CD4-positive, alpha-beta T cell (primary cell): Measurements from ENCODE around the gene STK32B. TPM values are rescaled to one million over a fixed set of nuclear protein-coding genes. Genes with fewer than 3 reads are reported as not detected.

Experiments
- ATAC-seq: fragments of 200-7000 bp; cut with Tn5 transposase; one replicate; pipeline ENCODE4 v1.10.0; 2022; ENCODE audit warnings: mild to moderate bottlenecking; ENCODE audit not compliant: poor library complexity
- CTCF ChIA-PET: fragments of 350-600 bp; sonication (Branson Sonifier 250); formaldehyde crosslinking; loops from one replicate; lab custom pipeline; 2021; ENCODE audit warnings: antibody characterized with exemption, inconsistent platforms; lab: Charles Lee
- POLR2A ChIA-PET: fragments of 350-600 bp; sonication (Branson Sonifier 250); formaldehyde crosslinking; loops from one replicate; lab custom pipeline; 2021; ENCODE audit warnings: antibody characterized with exemption, inconsistent platforms; lab: Charles Lee
- DNase-seq, 14 experiments: peaks; one replicate each; pipeline ENCODE4 v3.0.0-alpha.2; 2013 to 2020; ENCODE audit warnings: mixed read lengths in 2 of 14
- H3K27ac ChIP-seq, 2 donors: one replicate each; pipeline versions ENCODE4 v1.5.1 to v1.7.0; 2013; ENCODE audit warnings: low read length in 2 of 2, low read depth in 1 of 2, mild to moderate bottlenecking in 1 of 2
- H3K27me3 ChIP-seq, 2 experiments: 1 replicate in 1 of 2; 2 replicates in 1 of 2; pipeline versions ENCODE4 v1.6.1 to v1.7.0; 2013; ENCODE audit warnings: low read length in 2 of 2, control low read depth in 1 of 2, mild to moderate bottlenecking in 1 of 2, moderate library complexity in 1 of 2; ENCODE audit not compliant: insufficient read depth in 2 of 2, control insufficient read depth in 1 of 2
- H3K36me3 ChIP-seq: one replicate; pipeline ENCODE4 v1.6.1; 2013; ENCODE audit warnings: low read length, control low read depth; ENCODE audit not compliant: insufficient read depth
- H3K4me1 ChIP-seq: one replicate; pipeline ENCODE4 v1.6.1; 2013; ENCODE audit warnings: low read length, control low read depth; ENCODE audit not compliant: insufficient read depth
- H3K4me3 ChIP-seq: one replicate; pipeline ENCODE4 v1.5.1; 2013; ENCODE audit warnings: mild to moderate bottlenecking, low read length, moderate library complexity
- H3K9me3 ChIP-seq, 2 experiments: 1 replicate in 1 of 2; 2 replicates in 1 of 2; pipeline versions ENCODE4 v1.6.1 to v1.7.0; 2013; ENCODE audit warnings: low read length in 2 of 2, mild to moderate bottlenecking in 2 of 2, control low read depth in 1 of 2, moderate library complexity in 1 of 2; ENCODE audit not compliant: control insufficient read depth in 1 of 2, insufficient read depth in 1 of 2
- H3K27ac Mint-ChIP-seq: one replicate; pipeline ENCODE4 v1.8.0; 2020; ENCODE audit warnings: mixed read lengths
- H3K27me3 Mint-ChIP-seq: one replicate; pipeline ENCODE4 v1.8.0; 2021; ENCODE audit warnings: mixed read lengths
- H3K36me3 Mint-ChIP-seq: one replicate; pipeline ENCODE4 v1.8.0; 2021; ENCODE audit warnings: low read depth, mixed read lengths
- H3K4me1 Mint-ChIP-seq: one replicate; pipeline ENCODE4 v1.8.0; 2021; ENCODE audit warnings: low read depth, mixed read lengths
- H3K4me3 Mint-ChIP-seq: one replicate; pipeline ENCODE4 v1.8.0; 2020; ENCODE audit warnings: mild to moderate bottlenecking, mixed read lengths
- H3K9me3 Mint-ChIP-seq: one replicate; pipeline ENCODE4 v1.8.0; 2020; ENCODE audit warnings: mixed read lengths
- intact Hi-C, 2 experiments: fragments of 100-400 bp; cut with DNase I in 1 of 2; cut with micrococcal nuclease in 1 of 2; formaldehyde crosslinking; loops; one replicate each; pipeline versions ENCODE4 v1.15.1 to v1.9.0; 2023 to 2025; cut with DNase I, micrococcal nuclease
- total RNA-seq, 174 experiments: library from RNA in 2 of 174; stranded (reverse) in 2 of 174; gene quantifications; one replicate each; pipeline ENCODE4 v1.2.3 and lab custom pipeline; 2021 to 2026
- TF ChIP-seq, protein P1 (sequence below): fragments of 200-600 bp; IDR thresholded peaks from one replicate; pipeline ENCODE4 v1.8.0; 2022; ENCODE audit warnings: antibody characterized with exemption, mild to moderate bottlenecking

Gene STK32B
- total RNA-seq, 2 experiments from 2014 or later, result not detected

DNA sequence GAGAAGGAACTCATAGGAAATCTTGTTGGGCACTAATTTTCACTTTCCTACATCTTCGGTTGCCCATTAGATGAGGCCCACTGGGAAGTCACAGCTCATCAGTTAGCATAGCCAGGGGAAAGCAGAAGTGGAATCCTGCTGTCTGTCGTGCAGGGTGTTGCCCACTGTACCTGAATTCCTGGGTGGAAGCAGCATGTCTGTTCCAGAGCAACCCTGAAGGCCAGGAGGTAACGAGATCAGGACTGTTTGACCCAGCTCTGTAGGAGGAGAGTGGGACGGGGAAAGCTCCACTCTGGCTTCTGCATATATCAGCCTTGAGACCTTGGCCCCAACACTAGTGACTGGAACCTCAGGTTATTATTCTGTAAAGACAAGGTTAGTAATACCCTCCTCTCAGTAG is 361.0 kb downstream of the STK32B start:
- Histone ChIP-seq H3K4me1 (no peaks in the 10 kb centered on the region), H3K27ac (no peak overlapping the region), H3K36me3 (no peaks in the 10 kb centered on the region), H3K9me3 (no peaks in the 10 kb centered on the region), H3K27me3 (no peaks in the 10 kb centered on the region), H3K4me3 (no peak overlapping the region)
- no peak overlapping the region for H3K4me3 Mint-ChIP-seq
- intact Hi-C loops, result no loop called here
- POLR2A ChIA-PET, result no interaction called here
- H3K27me3 Mint-ChIP-seq, result no peaks in the 10 kb centered on the region
- CTCF ChIA-PET, result no interaction called here
- ATAC-seq (no peak), DNase-seq (no peak)
- TF ChIP-seq, protein P1, sequence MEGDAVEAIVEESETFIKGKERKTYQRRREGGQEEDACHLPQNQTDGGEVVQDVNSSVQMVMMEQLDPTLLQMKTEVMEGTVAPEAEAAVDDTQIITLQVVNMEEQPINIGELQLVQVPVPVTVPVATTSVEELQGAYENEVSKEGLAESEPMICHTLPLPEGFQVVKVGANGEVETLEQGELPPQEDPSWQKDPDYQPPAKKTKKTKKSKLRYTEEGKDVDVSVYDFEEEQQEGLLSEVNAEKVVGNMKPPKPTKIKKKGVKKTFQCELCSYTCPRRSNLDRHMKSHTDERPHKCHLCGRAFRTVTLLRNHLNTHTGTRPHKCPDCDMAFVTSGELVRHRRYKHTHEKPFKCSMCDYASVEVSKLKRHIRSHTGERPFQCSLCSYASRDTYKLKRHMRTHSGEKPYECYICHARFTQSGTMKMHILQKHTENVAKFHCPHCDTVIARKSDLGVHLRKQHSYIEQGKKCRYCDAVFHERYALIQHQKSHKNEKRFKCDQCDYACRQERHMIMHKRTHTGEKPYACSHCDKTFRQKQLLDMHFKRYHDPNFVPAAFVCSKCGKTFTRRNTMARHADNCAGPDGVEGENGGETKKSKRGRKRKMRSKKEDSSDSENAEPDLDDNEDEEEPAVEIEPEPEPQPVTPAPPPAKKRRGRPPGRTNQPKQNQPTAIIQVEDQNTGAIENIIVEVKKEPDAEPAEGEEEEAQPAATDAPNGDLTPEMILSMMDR, result no peak
- H3K36me3 Mint-ChIP-seq, result no peaks in the 10 kb centered on the region
- H3K27ac Mint-ChIP-seq, result no peak overlapping the region
- H3K4me1 Mint-ChIP-seq, result no peaks in the 10 kb centered on the region
- H3K9me3 Mint-ChIP-seq, result peaks cover 4% of the 10 kb centered on the region

DNA sequence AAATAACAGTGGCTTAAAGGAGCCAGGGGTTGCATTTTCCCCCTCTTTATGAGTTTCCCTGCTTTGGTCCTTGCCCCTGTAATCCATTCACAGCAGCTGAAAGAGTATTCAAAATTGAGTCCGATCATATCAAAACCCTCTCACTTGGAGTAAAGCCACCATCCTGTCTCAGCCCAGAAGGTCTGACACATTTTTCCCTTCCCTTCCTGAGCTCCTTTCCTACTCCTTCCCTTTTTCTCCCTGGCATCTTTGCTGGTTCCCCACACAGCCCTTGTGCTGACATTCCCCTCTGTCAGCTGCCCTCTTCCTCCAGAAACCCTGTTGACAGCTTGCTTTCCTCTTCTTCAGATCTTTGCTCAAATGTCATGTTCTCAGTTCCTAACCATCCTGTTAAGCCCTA is 361.5 kb downstream of the STK32B start:
- no peaks in the 10 kb centered on the region for H3K36me3 Mint-ChIP-seq
- H3K27me3 Mint-ChIP-seq, result no peaks in the 10 kb centered on the region
- H3K27ac Mint-ChIP-seq, result no peak overlapping the region
- POLR2A ChIA-PET, result no interaction called here
- H3K4me1 Mint-ChIP-seq, result no peaks in the 10 kb centered on the region
- Histone ChIP-seq H3K27ac (no peak overlapping the region), H3K4me1 (no peaks in the 10 kb centered on the region), H3K4me3 (no peak overlapping the region), H3K27me3 (no peaks in the 10 kb centered on the region), H3K36me3 (no peaks in the 10 kb centered on the region), H3K9me3 (no peaks in the 10 kb centered on the region)
- no peak overlapping the region for H3K4me3 Mint-ChIP-seq
- CTCF ChIA-PET, result no interaction called here
- TF ChIP-seq, protein P1, result no peak
- ATAC-seq (no peak), DNase-seq (no peak)
- intact Hi-C loops, result no loop called here
- H3K9me3 Mint-ChIP-seq, result peaks cover 4% of the 10 kb centered on the region

DNA sequence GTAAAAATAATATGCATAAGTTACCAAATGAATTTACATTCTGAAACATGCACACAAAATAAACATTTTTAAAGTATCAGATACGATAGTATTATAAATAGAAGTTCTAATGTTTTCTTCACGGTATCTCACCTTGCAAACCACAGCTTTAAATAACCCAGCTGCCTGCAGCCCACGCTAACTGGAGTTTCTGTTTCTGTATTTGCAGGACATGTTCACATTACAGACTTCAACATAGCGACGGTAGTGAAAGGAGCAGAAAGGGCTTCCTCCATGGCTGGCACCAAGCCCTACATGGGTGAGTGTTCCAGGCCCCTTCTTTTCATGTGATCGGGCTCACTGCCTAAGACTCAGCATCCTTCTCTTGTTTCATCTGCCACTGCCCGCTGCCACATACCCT is 365.4 kb downstream of the STK32B start:
- H3K4me1 Mint-ChIP-seq, result no peaks in the 10 kb centered on the region
- no peaks in the 10 kb centered on the region for H3K27me3 ChIP-seq
- POLR2A ChIA-PET, result no interaction called here
- no peaks in the 10 kb centered on the region for H3K36me3 ChIP-seq
- peaks cover 2% of the 10 kb centered on the region for H3K9me3 Mint-ChIP-seq
- CTCF ChIA-PET, result no interaction called here
- TF ChIP-seq, protein P1, result no peak
- no peak overlapping the region for H3K4me3 ChIP-seq
- H3K4me1 ChIP-seq, result no peaks in the 10 kb centered on the region
- H3K27me3 Mint-ChIP-seq, result no peaks in the 10 kb centered on the region
- H3K9me3 ChIP-seq, result no peaks in the 10 kb centered on the region
- ATAC-seq, result no peak
- H3K4me3 Mint-ChIP-seq, result no peak overlapping the region
- no peaks in the 10 kb centered on the region for H3K36me3 Mint-ChIP-seq
- no peak for DNase-seq
- intact Hi-C loops, result no loop called here
- H3K27ac ChIP-seq, result no peak overlapping the region
- H3K27ac Mint-ChIP-seq, result no peak overlapping the region
